ENCODE data around the gene PLCB2. TPM values are rescaled to one million over a fixed set of nuclear protein-coding genes. Genes with fewer than 3 reads are reported as not detected.

Gene PLCB2
- polyA plus RNA-seq, 1 of the 3 experiments (the other 2 are of a cell fraction), result 0.15 TPM

DNA sequence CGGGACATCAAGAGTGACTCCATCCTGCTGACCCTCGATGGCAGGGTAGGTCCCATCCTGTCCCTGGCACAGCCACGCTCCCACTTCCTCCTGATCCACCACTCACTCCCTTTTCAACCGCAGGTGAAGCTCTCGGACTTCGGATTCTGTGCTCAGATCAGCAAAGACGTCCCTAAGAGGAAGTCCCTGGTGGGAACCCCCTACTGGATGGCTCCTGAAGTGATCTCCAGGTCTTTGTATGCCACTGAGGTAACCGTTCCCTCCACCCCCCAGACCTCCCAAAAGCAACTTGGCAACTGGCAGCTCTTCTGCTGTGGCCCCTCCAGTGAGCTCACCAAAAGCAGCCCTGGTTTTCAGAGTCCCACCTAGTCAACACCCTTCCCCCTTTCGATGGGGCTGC lies 34.3 kb downstream of the PLCB2 start (continued):
- TF ChIP-seq, protein P1, sequence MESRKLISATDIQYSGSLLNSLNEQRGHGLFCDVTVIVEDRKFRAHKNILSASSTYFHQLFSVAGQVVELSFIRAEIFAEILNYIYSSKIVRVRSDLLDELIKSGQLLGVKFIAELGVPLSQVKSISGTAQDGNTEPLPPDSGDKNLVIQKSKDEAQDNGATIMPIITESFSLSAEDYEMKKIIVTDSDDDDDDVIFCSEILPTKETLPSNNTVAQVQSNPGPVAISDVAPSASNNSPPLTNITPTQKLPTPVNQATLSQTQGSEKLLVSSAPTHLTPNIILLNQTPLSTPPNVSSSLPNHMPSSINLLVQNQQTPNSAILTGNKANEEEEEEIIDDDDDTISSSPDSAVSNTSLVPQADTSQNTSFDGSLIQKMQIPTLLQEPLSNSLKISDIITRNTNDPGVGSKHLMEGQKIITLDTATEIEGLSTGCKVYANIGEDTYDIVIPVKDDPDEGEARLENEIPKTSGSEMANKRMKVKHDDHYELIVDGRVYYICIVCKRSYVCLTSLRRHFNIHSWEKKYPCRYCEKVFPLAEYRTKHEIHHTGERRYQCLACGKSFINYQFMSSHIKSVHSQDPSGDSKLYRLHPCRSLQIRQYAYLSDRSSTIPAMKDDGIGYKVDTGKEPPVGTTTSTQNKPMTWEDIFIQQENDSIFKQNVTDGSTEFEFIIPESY (IDR thresholded peaks at IDR 0.05; ENCODE audit: borderline replicate concordance, low read depth), result no peak
- no peak for TF ChIP-seq YY1 (IDR thresholded peaks at IDR 0.05; ENCODE audit: low read depth)
- no peak for TF ChIP-seq MXI1 (IDR thresholded peaks at IDR 0.05; ENCODE audit: low read depth, low read length)

- Histone ChIP-seq H3F3A (replicated peaks; ENCODE audit: insufficient read depth) (no peaks in the 10 kb centered on the region), H3K9me3 (no peaks in the 10 kb centered on the region), H3K9ac (no peak overlapping the region), H3K27ac (ENCODE audit: low read depth in 2 of 2, low read length in 1 of 2) (no peak overlapping the region), H3K79me2 (ENCODE audit: insufficient read depth) (no peaks in the 10 kb centered on the region), H3K27me3 (ENCODE audit: insufficient read depth) (no peaks in the 10 kb centered on the region), H3K36me3 (replicated peaks in 1 of 2; ENCODE audit: control insufficient read depth in 1 of 2, insufficient read depth in 2 of 2, low read length in 1 of 2) (no peaks in the 10 kb centered on the region), H3K4me2 (no peak overlapping the region), H2AFZ (ENCODE audit: low read depth) (no peak overlapping the region), H4K20me1 (ENCODE audit: insufficient read depth) (no peaks in the 10 kb centered on the region), H3K4me1 (ENCODE audit: control insufficient read depth in 1 of 2, insufficient read depth in 2 of 2, low read depth in 1 of 2, low read length in 1 of 2) (peaks cover 2 to 3% of the 10 kb centered on the region in 2 experiments; a peak in 1 of 4 replicates), H3K4me3 (ENCODE audit: low read depth in 2 of 2, low read length in 1 of 2) (no peak overlapping the region), H3K9me2 (no peaks in the 10 kb centered on the region)
- no peak for TF ChIP-seq SIN3A (IDR thresholded peaks at IDR 0.05; ENCODE audit: borderline replicate concordance, low read depth, low read length)
- TF ChIP-seq FOXJ3 (CRISPR knock-in tag; IDR thresholded peaks at IDR 0.05), result no peak
- TF ChIP-seq SMC3 (IDR thresholded peaks at IDR 0.05; ENCODE audit: low read depth, low read length), result no peak
- TF ChIP-seq MEF2A (IDR thresholded peaks at IDR 0.05; ENCODE audit: borderline replicate concordance, low read depth), result no peak
- no peak for TF ChIP-seq FOXM1 (IDR thresholded peaks at IDR 0.05; ENCODE audit: low read depth)
- TF ChIP-seq GATA2 (CRISPR knock-in tag; IDR thresholded peaks at IDR 0.05), result no peak
- TF ChIP-seq, protein P2, sequence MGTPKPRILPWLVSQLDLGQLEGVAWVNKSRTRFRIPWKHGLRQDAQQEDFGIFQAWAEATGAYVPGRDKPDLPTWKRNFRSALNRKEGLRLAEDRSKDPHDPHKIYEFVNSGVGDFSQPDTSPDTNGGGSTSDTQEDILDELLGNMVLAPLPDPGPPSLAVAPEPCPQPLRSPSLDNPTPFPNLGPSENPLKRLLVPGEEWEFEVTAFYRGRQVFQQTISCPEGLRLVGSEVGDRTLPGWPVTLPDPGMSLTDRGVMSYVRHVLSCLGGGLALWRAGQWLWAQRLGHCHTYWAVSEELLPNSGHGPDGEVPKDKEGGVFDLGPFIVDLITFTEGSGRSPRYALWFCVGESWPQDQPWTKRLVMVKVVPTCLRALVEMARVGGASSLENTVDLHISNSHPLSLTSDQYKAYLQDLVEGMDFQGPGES (IDR thresholded peaks at IDR 0.05; ENCODE audit: low read depth, low read length), result no peak
- TF ChIP-seq, protein P3, sequence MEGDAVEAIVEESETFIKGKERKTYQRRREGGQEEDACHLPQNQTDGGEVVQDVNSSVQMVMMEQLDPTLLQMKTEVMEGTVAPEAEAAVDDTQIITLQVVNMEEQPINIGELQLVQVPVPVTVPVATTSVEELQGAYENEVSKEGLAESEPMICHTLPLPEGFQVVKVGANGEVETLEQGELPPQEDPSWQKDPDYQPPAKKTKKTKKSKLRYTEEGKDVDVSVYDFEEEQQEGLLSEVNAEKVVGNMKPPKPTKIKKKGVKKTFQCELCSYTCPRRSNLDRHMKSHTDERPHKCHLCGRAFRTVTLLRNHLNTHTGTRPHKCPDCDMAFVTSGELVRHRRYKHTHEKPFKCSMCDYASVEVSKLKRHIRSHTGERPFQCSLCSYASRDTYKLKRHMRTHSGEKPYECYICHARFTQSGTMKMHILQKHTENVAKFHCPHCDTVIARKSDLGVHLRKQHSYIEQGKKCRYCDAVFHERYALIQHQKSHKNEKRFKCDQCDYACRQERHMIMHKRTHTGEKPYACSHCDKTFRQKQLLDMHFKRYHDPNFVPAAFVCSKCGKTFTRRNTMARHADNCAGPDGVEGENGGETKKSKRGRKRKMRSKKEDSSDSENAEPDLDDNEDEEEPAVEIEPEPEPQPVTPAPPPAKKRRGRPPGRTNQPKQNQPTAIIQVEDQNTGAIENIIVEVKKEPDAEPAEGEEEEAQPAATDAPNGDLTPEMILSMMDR (IDR thresholded peaks at IDR 0.05), result no peak
- TF ChIP-seq RAD21 (IDR thresholded peaks at IDR 0.05; ENCODE audit: low read length), result no peak
- no peak for TF ChIP-seq NFIC (IDR thresholded peaks at IDR 0.05; ENCODE audit: borderline replicate concordance)
- no peak for TF ChIP-seq CHD2 (IDR thresholded peaks at IDR 0.05; ENCODE audit: low read length, partially characterized antibody)
- TF ChIP-seq RFX5 (IDR thresholded peaks at IDR 0.05; ENCODE audit: low read length), result no peak
- TF ChIP-seq TCF12 (IDR thresholded peaks at IDR 0.05), result no peak
- TF ChIP-seq TAF1 (IDR thresholded peaks at IDR 0.05; ENCODE audit: borderline replicate concordance, low read depth, low read length), result no peak
- TF ChIP-seq EZH2phosphoT487 (IDR thresholded peaks at IDR 0.05; ENCODE audit: borderline replicate concordance, low read depth), result no peak
- TF ChIP-seq REST (IDR thresholded peaks at IDR 0.05; ENCODE audit: low read depth, low read length), result no peak
- 85% methylated on average over 12 of the region's 20 CpGs for WGBS (ENCODE audit: low lambda C conversion rate)
- DNase-seq, result no peak
- ChIA-PET CTCF (interaction anchor here (0.9 to 25.6 kb wide), 13 partner anchors 9 to 241 kb away, joined by 3 to 868 read pairs (median 70); partner anchors contain the start of genes ANKRD63, BMF, CCDC9B and INAFM2), POLR2A (no interaction called here)
Observed at GRCh38 chr15:40272485-40273056, 35.2 kb downstream of the PLCB2 start.

All from SK-N-SH (cell line).